ENCODE data around the gene HOXD11. TPM values are rescaled to one million over a fixed set of nuclear protein-coding genes. Genes with fewer than 3 reads are reported as not detected.

The HOXD11 gene
- total RNA-seq, 4 donors from 2014 or later, result not detected

DNA sequence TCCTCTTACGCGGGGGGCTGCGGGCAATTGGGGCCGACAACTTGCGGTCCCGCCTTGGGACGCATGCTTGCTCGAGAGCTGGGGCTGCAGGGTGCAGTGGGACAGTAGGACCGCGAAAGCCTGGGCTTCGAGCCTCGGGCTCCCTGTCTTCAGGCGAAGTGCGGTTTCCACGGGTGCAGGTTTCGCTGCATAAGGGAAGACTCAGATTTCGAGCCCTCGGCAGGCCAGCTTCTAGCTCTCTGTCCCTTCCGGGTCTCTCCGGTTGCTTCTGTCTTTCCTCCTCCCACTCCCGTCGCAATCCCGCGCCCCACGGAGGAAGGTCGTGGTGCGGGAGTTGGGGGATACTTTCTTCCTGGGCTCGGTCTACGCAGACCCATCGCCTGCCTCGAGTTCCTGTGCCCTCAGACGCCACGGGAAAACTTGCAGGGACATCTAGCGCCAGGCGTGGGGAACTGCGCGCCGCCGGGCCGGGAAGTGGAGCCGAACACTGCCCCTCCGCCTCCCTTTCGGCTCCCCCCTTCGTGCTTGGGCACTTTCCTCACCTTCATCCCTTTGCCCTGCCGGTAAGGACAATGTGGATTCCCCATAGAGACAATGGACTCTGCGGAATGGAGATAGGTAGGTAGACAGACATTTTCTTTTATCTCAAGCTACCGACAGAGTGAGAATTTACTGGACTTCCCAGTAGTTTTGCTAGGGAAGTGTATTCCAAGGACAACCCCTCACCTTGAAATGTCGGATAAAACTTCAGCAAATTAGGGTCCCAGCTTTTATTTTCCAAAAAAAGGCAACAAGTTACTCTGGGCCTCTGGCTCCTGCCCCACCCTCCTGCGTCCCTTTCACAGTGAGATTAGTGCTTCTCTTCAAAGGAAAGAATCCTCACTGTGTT lies 18.8 kb upstream of the HOXD11 start:
- Histone ChIP-seq H3K4me3 (peak overlapping the region in 3 of 4 donors; percentile 13 to 56 (median 25)), H3K27me3 (peaks cover 41 to 100% (median 81%) of the 10 kb centered on the region in 4 donors), H3K4me1 (peaks cover 17 to 54% (median 18%) of the 10 kb centered on the region in 3 donors), H3K27ac (no peak overlapping the region), H3K9me3 (no peaks in the 10 kb centered on the region), H3K36me3 (no peaks in the 10 kb centered on the region)
- DNase-seq, result no peak
- WGBS, 2 donors, result 8 to 12% methylated on average over 6 to 33 of the region's 49 CpGs
- intact Hi-C loops (cut with DNase I), result loop anchor here (10.0 kb wide), 1 partner anchor 723 kb away; no protein-coding TSS in a partner anchor
- TF ChIP-seq, protein P1, sequence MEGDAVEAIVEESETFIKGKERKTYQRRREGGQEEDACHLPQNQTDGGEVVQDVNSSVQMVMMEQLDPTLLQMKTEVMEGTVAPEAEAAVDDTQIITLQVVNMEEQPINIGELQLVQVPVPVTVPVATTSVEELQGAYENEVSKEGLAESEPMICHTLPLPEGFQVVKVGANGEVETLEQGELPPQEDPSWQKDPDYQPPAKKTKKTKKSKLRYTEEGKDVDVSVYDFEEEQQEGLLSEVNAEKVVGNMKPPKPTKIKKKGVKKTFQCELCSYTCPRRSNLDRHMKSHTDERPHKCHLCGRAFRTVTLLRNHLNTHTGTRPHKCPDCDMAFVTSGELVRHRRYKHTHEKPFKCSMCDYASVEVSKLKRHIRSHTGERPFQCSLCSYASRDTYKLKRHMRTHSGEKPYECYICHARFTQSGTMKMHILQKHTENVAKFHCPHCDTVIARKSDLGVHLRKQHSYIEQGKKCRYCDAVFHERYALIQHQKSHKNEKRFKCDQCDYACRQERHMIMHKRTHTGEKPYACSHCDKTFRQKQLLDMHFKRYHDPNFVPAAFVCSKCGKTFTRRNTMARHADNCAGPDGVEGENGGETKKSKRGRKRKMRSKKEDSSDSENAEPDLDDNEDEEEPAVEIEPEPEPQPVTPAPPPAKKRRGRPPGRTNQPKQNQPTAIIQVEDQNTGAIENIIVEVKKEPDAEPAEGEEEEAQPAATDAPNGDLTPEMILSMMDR (IDR thresholded peaks at IDR 0.05), result peak; percentile 28 to 71 (median 46)
- no peak for TF ChIP-seq POLR2A (IDR thresholded peaks at IDR 0.05)

DNA sequence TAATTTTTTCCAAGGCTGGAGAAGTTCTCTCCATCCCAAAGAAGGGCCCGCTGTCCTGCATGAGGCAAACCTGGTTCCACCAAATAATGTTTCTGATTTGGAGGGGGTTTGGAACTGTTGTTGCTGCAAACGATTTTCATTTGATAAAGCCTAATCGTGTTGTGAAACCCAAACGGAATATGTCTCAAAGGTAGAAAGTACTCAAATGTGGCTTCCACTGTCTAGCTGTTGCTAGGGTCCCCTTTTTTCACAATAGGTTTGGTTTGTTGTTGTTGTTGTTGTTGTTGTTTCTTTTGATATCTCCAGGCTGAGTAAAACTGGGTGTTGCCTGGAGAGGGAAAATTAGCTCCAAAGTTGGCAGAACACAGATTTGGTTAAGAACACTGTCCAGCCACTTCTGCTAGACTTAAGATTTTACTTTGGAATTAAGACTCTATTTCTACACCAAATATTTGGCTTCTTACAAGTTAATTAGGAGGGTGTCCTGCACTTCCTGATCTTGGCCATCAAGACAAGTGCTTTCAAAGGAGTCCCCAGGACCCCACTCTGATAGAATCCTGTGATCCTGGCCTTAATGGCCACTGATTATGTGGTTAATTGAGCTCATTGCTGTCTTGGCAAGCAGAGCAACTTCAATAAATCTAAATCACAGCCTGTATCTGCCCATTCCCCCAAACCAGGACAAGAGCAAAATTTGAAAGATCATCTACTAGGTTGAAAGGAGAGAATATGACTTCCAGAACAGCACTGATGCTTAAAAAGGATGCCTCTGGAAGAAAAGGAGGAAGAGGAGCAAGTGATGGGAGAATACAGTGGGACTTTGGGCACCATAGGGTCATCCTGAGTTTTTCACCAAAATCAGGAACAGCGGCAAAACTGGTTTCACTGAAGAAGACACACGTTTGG lies 17.9 kb upstream of the HOXD11 start:
- WGBS, 2 donors, result 7 to 10% methylated on average over 6 of the region's 6 CpGs
- no peak for DNase-seq
- peaks cover 41 to 100% (median 81%) of the 10 kb centered on the region in 4 donors for H3K27me3 ChIP-seq
- H3K27ac ChIP-seq, result no peak overlapping the region
- intact Hi-C loops (cut with DNase I), result loop anchor here (10.0 kb wide), 1 partner anchor 724 kb away; no protein-coding TSS in a partner anchor
- H3K9me3 ChIP-seq, result no peaks in the 10 kb centered on the region
- peaks cover 20 to 56% (median 21%) of the 10 kb centered on the region in 3 donors for H3K4me1 ChIP-seq
- no peak for TF ChIP-seq POLR2A (IDR thresholded peaks at IDR 0.05)
- TF ChIP-seq, protein P1 (IDR thresholded peaks at IDR 0.05), result no peak
- H3K4me3 ChIP-seq, result no peak overlapping the region
- no peaks in the 10 kb centered on the region for H3K36me3 ChIP-seq

DNA sequence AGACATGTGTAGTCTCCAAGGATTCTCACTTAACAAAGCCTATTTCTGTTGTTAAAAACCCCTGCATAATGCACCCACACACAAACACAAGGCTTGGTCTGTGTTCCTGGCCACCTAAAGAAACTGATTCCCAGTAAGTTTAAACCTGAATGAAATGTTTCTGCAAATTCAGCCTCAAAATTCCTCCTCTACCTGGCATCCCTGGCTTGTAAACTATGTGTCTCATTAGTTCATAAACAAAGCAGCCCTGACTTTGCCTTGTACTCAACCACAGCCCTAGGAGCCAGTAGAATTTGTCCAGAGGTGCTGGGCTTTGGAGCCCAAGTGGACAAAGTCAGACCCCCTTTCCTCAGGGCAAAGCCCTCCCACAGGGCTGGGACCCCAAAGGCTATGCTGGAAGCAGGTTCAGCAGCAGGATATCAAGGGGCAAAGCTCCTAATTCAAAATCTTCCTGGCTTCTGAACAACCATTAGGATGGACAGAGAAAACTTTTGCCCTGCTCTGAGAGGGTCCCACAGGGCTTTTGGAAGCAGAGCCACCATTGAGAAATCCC lies 17.2 kb upstream of the HOXD11 start:
- H3K27ac ChIP-seq, result no peak overlapping the region
- no peaks in the 10 kb centered on the region for H3K36me3 ChIP-seq
- no peak for DNase-seq
- no peak for TF ChIP-seq POLR2A (IDR thresholded peaks at IDR 0.05)
- TF ChIP-seq, protein P1 (IDR thresholded peaks at IDR 0.05), result no peak
- peaks cover 20 to 50% (median 21%) of the 10 kb centered on the region in 3 donors for H3K4me1 ChIP-seq
- intact Hi-C loops (cut with DNase I), result loop anchor here (10.0 kb wide), 2 partner anchors 405 to 725 kb away; no protein-coding TSS in a partner anchor
- H3K27me3 ChIP-seq, result peaks cover 46 to 100% (median 83%) of the 10 kb centered on the region in 4 donors
- H3K9me3 ChIP-seq, result no peaks in the 10 kb centered on the region
- no peak overlapping the region for H3K4me3 ChIP-seq

DNA sequence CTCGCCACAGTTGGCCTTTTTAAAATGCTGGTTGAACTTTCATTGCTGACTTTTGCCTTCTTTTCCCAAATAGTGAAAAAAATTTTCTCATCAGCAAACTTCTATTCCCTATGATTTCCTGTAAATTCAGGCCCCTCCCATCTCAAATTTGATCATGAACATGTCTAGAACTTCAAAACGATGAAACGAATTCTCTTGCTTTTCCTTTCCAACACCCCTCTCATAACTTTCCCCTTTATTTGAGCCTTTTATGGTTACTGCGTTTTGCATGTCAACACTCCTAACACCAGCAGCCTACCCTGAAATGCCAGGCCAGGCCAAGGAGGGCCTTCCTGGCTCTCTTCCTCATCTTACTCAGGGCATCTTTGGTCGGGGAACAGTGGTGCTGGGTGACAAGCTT lies 16.2 kb upstream of the HOXD11 start:
- no peak for DNase-seq
- H3K27ac ChIP-seq, result no peak overlapping the region
- H3K27me3 ChIP-seq, result peaks cover 41 to 100% (median 83%) of the 10 kb centered on the region in 4 donors
- intact Hi-C loops (cut with DNase I), result loop anchor here (10.0 kb wide), 1 partner anchor 406 kb away; no protein-coding TSS in a partner anchor
- H3K36me3 ChIP-seq, result no peaks in the 10 kb centered on the region
- H3K4me3 ChIP-seq, result no peak overlapping the region
- WGBS, 2 donors, result 25 to 29% methylated on average over 4 to 5 of the region's 5 CpGs
- TF ChIP-seq, protein P1 (IDR thresholded peaks at IDR 0.05), result no peak
- TF ChIP-seq POLR2A (IDR thresholded peaks at IDR 0.05), result no peak
- peaks cover 20 to 40% (median 21%) of the 10 kb centered on the region in 3 donors for H3K4me1 ChIP-seq
- no peaks in the 10 kb centered on the region for H3K9me3 ChIP-seq

Measured in esophagus squamous epithelium (tissue), 5 donors.